ENCODE results near the gene ABLIM2. TPM values are rescaled to one million over a fixed set of nuclear protein-coding genes. Genes with fewer than 3 reads are reported as not detected.

The ABLIM2 gene
- total RNA-seq, 1 donor: 0.63 TPM

- Histone ChIP-seq H3K27me3 (ENCODE audit: insufficient read depth, low read length) (no peaks in the 10 kb centered on the region), H3K4me3 (ENCODE audit: low read length) (no peak overlapping the region), H3K9me3 (ENCODE audit: low read depth, low read length) (no peaks in the 10 kb centered on the region), H3K4me1 (ENCODE audit: insufficient read depth, low read length) (no peaks in the 10 kb centered on the region)
These were observed 150.2 kb downstream of the ABLIM2 start for GRCh38 chr4:8008391-8008790.

- Histone ChIP-seq H3K9me3 (ENCODE audit: low read depth, low read length) (no peaks in the 10 kb centered on the region), H3K4me3 (ENCODE audit: low read length) (no peak overlapping the region), H3K27me3 (ENCODE audit: insufficient read depth, low read length) (no peaks in the 10 kb centered on the region), H3K4me1 (ENCODE audit: insufficient read depth, low read length) (no peaks in the 10 kb centered on the region)
These were observed 151.0 kb downstream of the ABLIM2 start for GRCh38 chr4:8007581-8007980.

- Histone ChIP-seq H3K27me3 (ENCODE audit: insufficient read depth, low read length) (no peaks in the 10 kb centered on the region), H3K4me3 (ENCODE audit: low read length) (no peak overlapping the region), H3K9me3 (ENCODE audit: low read depth, low read length) (no peaks in the 10 kb centered on the region), H3K4me1 (ENCODE audit: insufficient read depth, low read length) (no peaks in the 10 kb centered on the region)
These were observed 152.1 kb downstream of the ABLIM2 start for GRCh38 chr4:8006471-8006870.

GRCh38 chr4:8005814-8006215 lies 152.8 kb downstream of the ABLIM2 start:
- Histone ChIP-seq H3K9me3 (ENCODE audit: low read depth, low read length) (no peaks in the 10 kb centered on the region), H3K4me1 (ENCODE audit: insufficient read depth, low read length) (no peaks in the 10 kb centered on the region), H3K4me3 (ENCODE audit: low read length) (no peak overlapping the region), H3K27me3 (ENCODE audit: insufficient read depth, low read length) (no peaks in the 10 kb centered on the region)

GRCh38 chr4:8005033-8005808 lies 153.4 kb downstream of the ABLIM2 start:
- Histone ChIP-seq H3K4me3 (ENCODE audit: low read length) (no peak overlapping the region), H3K27me3 (ENCODE audit: insufficient read depth, low read length) (no peaks in the 10 kb centered on the region), H3K9me3 (ENCODE audit: low read depth, low read length) (no peaks in the 10 kb centered on the region), H3K4me1 (ENCODE audit: insufficient read depth, low read length) (no peaks in the 10 kb centered on the region)

- no peaks in the 10 kb centered on the region for H3K27me3 ChIP-seq (ENCODE audit: insufficient read depth, low read length)
- H3K4me1 ChIP-seq (ENCODE audit: insufficient read depth, low read length): no peaks in the 10 kb centered on the region
- no peaks in the 10 kb centered on the region for H3K9me3 ChIP-seq (ENCODE audit: low read depth, low read length)
- no peak overlapping the region for H3K4me3 ChIP-seq (ENCODE audit: low read length)
These were observed 154.5 kb downstream of the ABLIM2 start for GRCh38 chr4:8004066-8004465.

- Histone ChIP-seq H3K27me3 (ENCODE audit: insufficient read depth, low read length) (no peaks in the 10 kb centered on the region), H3K9me3 (ENCODE audit: low read depth, low read length) (no peaks in the 10 kb centered on the region), H3K4me3 (ENCODE audit: low read length) (no peak overlapping the region), H3K4me1 (ENCODE audit: insufficient read depth, low read length) (no peaks in the 10 kb centered on the region)
These were observed 155.9 kb downstream of the ABLIM2 start for GRCh38 chr4:8002525-8003309.

- Histone ChIP-seq H3K27me3 (ENCODE audit: insufficient read depth, low read length) (no peaks in the 10 kb centered on the region), H3K4me1 (ENCODE audit: insufficient read depth, low read length) (no peaks in the 10 kb centered on the region), H3K9me3 (ENCODE audit: low read depth, low read length) (no peaks in the 10 kb centered on the region), H3K4me3 (ENCODE audit: low read length) (no peak overlapping the region)
These were observed 156.9 kb downstream of the ABLIM2 start for GRCh38 chr4:8001564-8002355.

GRCh38 chr4:8000721-8001491 lies 157.7 kb downstream of the ABLIM2 start:
- H3K4me3 ChIP-seq (ENCODE audit: low read length): no peak overlapping the region
- H3K4me1 ChIP-seq (ENCODE audit: insufficient read depth, low read length): no peaks in the 10 kb centered on the region
- no peaks in the 10 kb centered on the region for H3K27me3 ChIP-seq (ENCODE audit: insufficient read depth, low read length)
- H3K9me3 ChIP-seq (ENCODE audit: low read depth, low read length): no peaks in the 10 kb centered on the region

- Histone ChIP-seq H3K27me3 (ENCODE audit: insufficient read depth, low read length) (no peaks in the 10 kb centered on the region), H3K4me1 (ENCODE audit: insufficient read depth, low read length) (no peaks in the 10 kb centered on the region), H3K9me3 (ENCODE audit: low read depth, low read length) (no peaks in the 10 kb centered on the region), H3K4me3 (ENCODE audit: low read length) (no peak overlapping the region)
These were observed 158.4 kb downstream of the ABLIM2 start for GRCh38 chr4:8000247-8000646.

GRCh38 chr4:7999695-8000094 lies 158.9 kb downstream of the ABLIM2 start:
- H3K9me3 ChIP-seq (ENCODE audit: low read depth, low read length): no peaks in the 10 kb centered on the region

GRCh38 chr4:7999279-7999678 lies 159.3 kb downstream of the ABLIM2 start:
- Histone ChIP-seq H3K4me1 (ENCODE audit: insufficient read depth, low read length) (no peaks in the 10 kb centered on the region), H3K4me3 (ENCODE audit: low read length) (no peak overlapping the region), H3K9me3 (ENCODE audit: low read depth, low read length) (no peaks in the 10 kb centered on the region), H3K27me3 (ENCODE audit: insufficient read depth, low read length) (no peaks in the 10 kb centered on the region)

More at GRCh38 chr4:7999695-8000094, 158.9 kb downstream of the ABLIM2 start:
- no peaks in the 10 kb centered on the region for H3K4me1 ChIP-seq (ENCODE audit: insufficient read depth, low read length)
- no peak overlapping the region for H3K4me3 ChIP-seq (ENCODE audit: low read length)
- H3K27me3 ChIP-seq (ENCODE audit: insufficient read depth, low read length): no peaks in the 10 kb centered on the region

- Histone ChIP-seq H3K27me3 (ENCODE audit: insufficient read depth, low read length) (no peaks in the 10 kb centered on the region), H3K4me3 (ENCODE audit: low read length) (no peak overlapping the region), H3K9me3 (ENCODE audit: low read depth, low read length) (no peaks in the 10 kb centered on the region), H3K4me1 (ENCODE audit: insufficient read depth, low read length) (no peaks in the 10 kb centered on the region)
These were observed 160.2 kb downstream of the ABLIM2 start for GRCh38 chr4:7998447-7998846.

- H3K4me3 ChIP-seq (ENCODE audit: low read length): no peak overlapping the region
- no peaks in the 10 kb centered on the region for H3K4me1 ChIP-seq (ENCODE audit: insufficient read depth, low read length)
- H3K27me3 ChIP-seq (ENCODE audit: insufficient read depth, low read length): no peaks in the 10 kb centered on the region
- H3K9me3 ChIP-seq (ENCODE audit: low read depth, low read length): no peaks in the 10 kb centered on the region
These were observed 162.7 kb downstream of the ABLIM2 start for GRCh38 chr4:7995866-7996265.

Data from mononuclear cell (primary cell).